Lower leg skin (tissue), 4 donors: ENCODE data around the gene PRICKLE4. TPM values are rescaled to one million over a fixed set of nuclear protein-coding genes. Genes with fewer than 3 reads are reported as not detected.

Experiments used
- DNase-seq, 2 donors: peaks; one replicate each; pipeline ENCODE4 v3.0.0-alpha.2; 2019; ENCODE audit warnings: low spot score in 2 of 2
- H3K4me3 ChIP-seq: fragments of 200-600 bp; sonication (generic); 2 replicates; pipeline ENCODE4 v1.5.1; 2017; ENCODE audit warnings: mild to moderate bottlenecking, low read depth; ENCODE audit not compliant: poor library complexity, severe bottlenecking
- POLR2A ChIP-seq, 2 donors: fragments of 450-650 bp; IDR thresholded peaks; one replicate each; pipeline ENCODE4 v1.6.1; 2016 to 2017; ENCODE audit warnings: antibody characterized with exemption in 2 of 2, mild to moderate bottlenecking in 1 of 2, moderate library complexity in 1 of 2
- WGBS, 2 donors: methylation state at CpG; one replicate each; pipeline ENCODE4 v1.1.5; 2018; 5-methylcytosine and 5-hydroxymethylcytosine counted together
- intact Hi-C: fragments of 100-400 bp; cut with DNase I; formaldehyde crosslinking; loops from one replicate; pipeline ENCODE4 v1.15.0; 2023; ENCODE audit warnings: low total_unique reads
- total RNA-seq, 4 donors: library from RNA; depleted of rRNA; stranded (reverse); fragments of >200 nt; gene quantifications; one replicate each; pipeline ENCODE4 v1.1.0, GENCODE V29; 2016
- TF ChIP-seq, protein P1 (sequence below), 3 donors: fragments of 450-650 bp; IDR thresholded peaks; one replicate each; pipeline ENCODE4 v1.5.1; 2016; ENCODE audit warnings: antibody characterized with exemption in 3 of 3, mild to moderate bottlenecking in 3 of 3, moderate library complexity in 2 of 3

Gene PRICKLE4
- total RNA-seq, 4 donors from 2014 or later: 3.2 to 5.0 (median 3.9) TPM

DNA sequence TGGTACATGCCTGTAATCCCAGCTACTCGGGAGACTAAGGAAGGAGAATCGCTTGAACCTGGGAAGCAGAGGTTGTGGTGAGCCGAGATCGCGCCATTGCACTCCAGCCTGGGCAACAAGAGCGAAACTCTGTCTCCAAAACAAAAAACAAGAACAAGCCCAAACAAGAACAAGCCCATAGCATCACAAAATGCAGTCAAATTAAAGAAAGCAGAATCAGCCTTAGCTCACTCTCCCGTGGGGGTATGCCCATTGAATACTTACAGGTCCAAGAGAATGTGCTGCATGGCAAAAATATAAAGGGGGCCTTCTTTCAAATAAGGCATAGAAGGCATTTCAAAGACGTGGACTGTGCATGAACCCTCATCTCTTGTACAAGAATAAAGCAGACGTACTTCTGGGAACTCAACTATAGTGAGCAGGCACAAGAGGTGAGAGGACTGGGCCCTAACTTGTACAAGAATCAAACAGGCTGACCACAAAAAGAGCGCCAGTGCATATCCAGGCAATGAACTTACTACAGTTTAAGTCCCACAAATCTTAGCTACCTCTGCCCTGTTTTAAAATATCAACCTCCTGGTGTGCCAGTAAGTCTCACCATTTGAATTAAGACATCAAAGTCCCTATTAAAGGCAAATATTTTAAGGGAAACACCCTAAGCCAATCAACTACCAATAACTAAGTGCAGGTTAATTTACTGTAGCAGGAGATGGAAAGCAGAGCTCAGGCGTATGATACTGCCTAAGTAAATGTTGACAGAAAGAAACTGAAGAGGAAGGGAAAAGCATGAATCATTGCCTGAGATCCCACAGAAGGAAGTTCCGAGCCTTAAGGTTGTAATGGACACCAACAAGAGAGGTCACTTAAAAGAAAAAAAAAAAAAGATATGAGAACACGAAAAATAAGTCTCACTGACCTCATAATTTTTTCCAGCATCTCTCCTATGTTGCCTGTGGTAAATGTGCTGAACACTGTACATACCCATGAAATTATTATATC is 44.3 kb downstream of the PRICKLE4 start:
- 83 to 85% methylated on average over 13 of the region's 13 CpGs for WGBS, 2 donors
- no peak overlapping the region for H3K4me3 ChIP-seq
- DNase-seq: no peak
- intact Hi-C loops: no loop called here
- TF ChIP-seq POLR2A (IDR thresholded peaks at IDR 0.05): no peak
- TF ChIP-seq, protein P1, sequence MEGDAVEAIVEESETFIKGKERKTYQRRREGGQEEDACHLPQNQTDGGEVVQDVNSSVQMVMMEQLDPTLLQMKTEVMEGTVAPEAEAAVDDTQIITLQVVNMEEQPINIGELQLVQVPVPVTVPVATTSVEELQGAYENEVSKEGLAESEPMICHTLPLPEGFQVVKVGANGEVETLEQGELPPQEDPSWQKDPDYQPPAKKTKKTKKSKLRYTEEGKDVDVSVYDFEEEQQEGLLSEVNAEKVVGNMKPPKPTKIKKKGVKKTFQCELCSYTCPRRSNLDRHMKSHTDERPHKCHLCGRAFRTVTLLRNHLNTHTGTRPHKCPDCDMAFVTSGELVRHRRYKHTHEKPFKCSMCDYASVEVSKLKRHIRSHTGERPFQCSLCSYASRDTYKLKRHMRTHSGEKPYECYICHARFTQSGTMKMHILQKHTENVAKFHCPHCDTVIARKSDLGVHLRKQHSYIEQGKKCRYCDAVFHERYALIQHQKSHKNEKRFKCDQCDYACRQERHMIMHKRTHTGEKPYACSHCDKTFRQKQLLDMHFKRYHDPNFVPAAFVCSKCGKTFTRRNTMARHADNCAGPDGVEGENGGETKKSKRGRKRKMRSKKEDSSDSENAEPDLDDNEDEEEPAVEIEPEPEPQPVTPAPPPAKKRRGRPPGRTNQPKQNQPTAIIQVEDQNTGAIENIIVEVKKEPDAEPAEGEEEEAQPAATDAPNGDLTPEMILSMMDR (IDR thresholded peaks at IDR 0.05): no peak

DNA sequence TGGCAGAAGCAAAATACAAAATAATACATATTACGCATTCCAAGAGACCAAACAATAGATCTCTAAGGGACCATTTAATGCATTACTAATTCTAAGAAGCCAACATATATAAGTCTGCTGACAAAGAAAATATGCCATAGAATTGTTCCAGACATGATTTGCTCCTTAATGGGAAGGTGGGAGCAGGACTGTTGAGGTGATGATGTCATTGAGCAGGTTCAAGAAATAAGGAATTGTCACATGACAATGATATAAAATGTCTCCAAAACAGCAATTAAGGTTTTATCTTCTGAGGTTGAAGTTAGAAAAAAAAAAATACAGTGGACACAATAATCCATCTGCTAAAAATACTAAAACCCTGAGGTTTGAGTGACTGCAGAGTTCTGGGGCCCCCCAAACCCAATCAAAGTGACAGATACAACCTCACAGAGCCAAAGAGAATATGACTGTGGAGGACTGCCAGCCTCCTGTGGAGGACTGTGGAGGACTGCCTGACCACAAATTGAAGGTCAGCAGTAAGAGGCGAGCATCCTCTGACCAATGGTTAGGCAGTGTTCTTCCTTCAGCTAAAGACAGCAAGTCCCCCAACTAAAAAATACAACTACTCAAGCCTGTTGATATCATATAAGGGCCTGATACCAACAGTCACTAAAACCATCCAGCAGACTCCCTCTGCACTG is 45.9 kb downstream of the PRICKLE4 start:
- intact Hi-C loops: no loop called here
- no peak for DNase-seq
- H3K4me3 ChIP-seq: no peak overlapping the region
- TF ChIP-seq, protein P1 (IDR thresholded peaks at IDR 0.05): no peak
- no peak for TF ChIP-seq POLR2A (IDR thresholded peaks at IDR 0.05)
- 92 to 98% methylated on average over 2 of the region's 2 CpGs for WGBS, 2 donors

DNA sequence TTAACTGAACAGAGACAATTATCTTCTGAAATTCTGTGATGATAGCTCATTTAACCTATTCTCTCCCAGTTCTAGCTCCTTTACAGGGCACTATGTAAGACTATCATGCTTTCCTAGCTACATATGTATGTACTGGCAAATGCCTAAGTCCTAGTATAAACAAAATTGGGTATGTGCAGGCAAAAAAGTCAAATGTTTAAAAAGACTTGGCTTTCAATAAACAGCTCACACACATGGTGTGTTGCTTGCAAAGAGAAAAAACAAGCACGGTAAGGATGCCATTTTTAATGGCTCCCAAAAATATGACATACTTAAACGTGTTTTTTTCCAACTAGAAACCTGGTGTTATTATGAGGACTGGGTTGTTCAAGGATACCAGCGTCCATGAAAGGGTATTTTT is 51.7 kb downstream of the PRICKLE4 start:
- H3K4me3 ChIP-seq: no peak overlapping the region
- no peak for TF ChIP-seq POLR2A (IDR thresholded peaks at IDR 0.05)
- TF ChIP-seq, protein P1 (IDR thresholded peaks at IDR 0.05): no peak
- 91 to 94% methylated on average over 3 of the region's 3 CpGs for WGBS, 2 donors
- no peak for DNase-seq
- intact Hi-C loops: no loop called here

DNA sequence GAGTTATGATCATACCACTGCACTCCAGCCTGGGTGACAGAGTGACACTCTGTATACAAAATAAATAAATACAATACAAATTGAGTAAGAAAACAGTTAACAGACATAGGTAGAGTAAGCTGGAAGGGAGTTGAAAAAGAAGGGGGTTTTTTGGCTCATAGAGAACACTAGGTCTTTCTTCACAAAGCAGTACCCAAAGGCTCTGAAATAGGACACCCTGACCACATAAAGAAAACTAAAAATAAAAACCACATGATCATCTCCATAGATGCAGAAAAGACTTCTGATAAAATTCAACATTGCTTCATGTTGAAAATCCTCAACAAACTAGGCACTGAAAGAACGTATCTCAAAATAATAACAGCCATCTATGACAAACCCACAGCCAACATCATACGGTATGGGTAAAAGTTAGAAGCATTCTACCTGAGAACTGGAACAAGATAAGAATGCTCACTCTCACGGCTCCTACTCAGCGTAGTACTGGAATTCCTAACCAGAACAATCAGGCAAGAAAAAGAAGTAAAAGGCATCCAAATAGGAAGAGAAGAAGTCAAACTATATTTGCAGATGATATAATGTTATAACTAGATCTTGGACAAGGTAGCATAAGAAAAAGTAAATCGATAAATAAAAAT is 55.6 kb downstream of the PRICKLE4 start:
- DNase-seq: no peak
- no peak overlapping the region for H3K4me3 ChIP-seq
- TF ChIP-seq, protein P1 (IDR thresholded peaks at IDR 0.05): no peak
- no peak for TF ChIP-seq POLR2A (IDR thresholded peaks at IDR 0.05)
- intact Hi-C loops: no loop called here
- 80 to 86% methylated on average over 5 of the region's 5 CpGs for WGBS, 2 donors

DNA sequence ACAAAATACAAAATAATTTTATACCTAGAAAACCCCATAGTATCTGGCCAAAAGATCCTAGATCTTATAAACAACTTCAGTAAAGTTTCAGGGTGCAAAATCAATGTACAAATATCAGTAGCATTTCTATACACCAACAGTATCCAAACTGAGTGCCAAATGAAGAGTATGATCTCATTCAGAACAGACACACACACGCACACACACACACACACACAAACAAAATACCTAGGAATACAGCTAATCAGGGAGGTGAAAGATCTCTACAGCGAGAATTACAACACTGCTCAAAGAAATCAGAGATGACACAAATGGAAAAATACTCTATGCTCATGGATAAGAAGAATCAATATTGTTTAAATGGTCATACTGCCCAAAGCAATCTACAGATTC is 56.1 kb downstream of the PRICKLE4 start:
- intact Hi-C loops: no loop called here
- H3K4me3 ChIP-seq: no peak overlapping the region
- 88 to 92% methylated on average over 2 of the region's 2 CpGs for WGBS, 2 donors
- TF ChIP-seq, protein P1 (IDR thresholded peaks at IDR 0.05): no peak
- TF ChIP-seq POLR2A (IDR thresholded peaks at IDR 0.05): no peak
- no peak for DNase-seq

Other genes with a start within 250 kb of the PRICKLE4 start
- 10 to 100 TPM in 2 of 4 donors, 1 to 10 TPM in 2; 7.5 to 11.6 (median 10.1) TPM for gene FOXP4, start 234.4 kb upstream of the PRICKLE4 start, total RNA-seq
- 10 to 100 TPM; 30.4 to 70.9 (median 39.8) TPM for gene MDFI, start 142.3 kb upstream of the PRICKLE4 start, total RNA-seq
- 10 to 100 TPM; 20.2 to 38.3 (median 26.0) TPM for gene TFEB, start 45.2 kb upstream of the PRICKLE4 start, total RNA-seq
- gene PGC, start 33.4 kb upstream of the PRICKLE4 start, total RNA-seq: under 1 TPM in 1 of 4 donors, not detected in 3; 0.42 TPM
- gene FRS3, start 882 bp upstream of the PRICKLE4 start, total RNA-seq: 1 to 10 TPM in 3 of 4 donors, under 1 TPM in 1; 0.79 to 4.2 (median 2.4) TPM
- gene TOMM6, start 6.9 kb downstream of the PRICKLE4 start, total RNA-seq: 100 to 1,000 TPM in 2 of 4 donors, 10 to 100 TPM in 2; 90.7 to 136 (median 100) TPM
- gene USP49, start 114.6 kb downstream of the PRICKLE4 start, total RNA-seq: 1 to 10 TPM; 2.3 to 7.3 (median 3.7) TPM
- 10 to 100 TPM in 2 of 4 donors, 1 to 10 TPM in 2; 5.7 to 11.5 (median 9.8) TPM for gene MED20, start 140.4 kb downstream of the PRICKLE4 start, total RNA-seq
- gene BYSL, start 140.7 kb downstream of the PRICKLE4 start, total RNA-seq: 10 to 100 TPM in 1 of 4 donors, 1 to 10 TPM in 3; 4.1 to 12.2 (median 7.7) TPM
- 100 to 1,000 TPM; 130 to 169 (median 157) TPM for gene CCND3, start 161.0 kb downstream of the PRICKLE4 start, total RNA-seq